HPDE6-E6E7 (cell line): Measurements from ENCODE around the gene CADM1.

Experiments
- DNase-seq: peaks from one replicate; pipeline ENCODE4 v3.0.0; 2011; ENCODE audit warnings: missing footprints; ENCODE audit errors: extremely low spot score

CADM1 gene

DNA sequence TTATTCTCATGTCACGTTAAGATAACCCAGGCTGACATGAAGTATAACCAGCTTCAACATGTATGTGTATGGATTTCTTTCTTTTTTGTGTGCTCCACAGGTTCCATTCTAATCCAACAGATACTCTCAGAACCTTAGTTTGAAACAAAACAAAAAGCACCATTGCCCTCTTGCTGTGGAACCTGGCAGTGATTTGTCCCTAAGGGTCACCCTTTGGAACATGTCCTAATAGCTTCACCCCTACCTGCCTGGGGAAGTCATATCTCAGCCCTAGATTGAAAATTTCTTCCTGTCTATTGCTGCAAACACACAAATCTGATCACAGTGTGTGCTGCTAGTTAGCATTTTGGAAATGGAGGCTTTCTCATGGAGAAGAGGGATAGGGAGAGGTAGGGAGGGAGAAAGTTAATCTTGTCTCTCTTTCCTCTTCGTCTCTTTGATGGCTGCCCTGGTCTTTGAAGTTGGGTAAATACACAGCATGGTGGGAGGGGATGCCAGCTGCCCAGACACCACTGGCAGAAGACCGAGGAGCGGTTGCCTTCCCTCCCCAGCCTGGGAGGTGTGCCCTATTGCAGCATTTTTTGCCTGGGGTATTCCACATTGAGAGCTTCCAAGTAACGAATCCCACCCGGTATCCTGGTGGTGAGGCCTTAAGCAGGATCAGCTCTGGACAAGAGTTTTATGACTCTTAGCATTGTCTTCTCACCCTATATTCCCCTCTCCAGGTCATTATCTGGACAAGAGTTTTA, 11.6 kb upstream of the CADM1 start:
- no peak for DNase-seq

DNA sequence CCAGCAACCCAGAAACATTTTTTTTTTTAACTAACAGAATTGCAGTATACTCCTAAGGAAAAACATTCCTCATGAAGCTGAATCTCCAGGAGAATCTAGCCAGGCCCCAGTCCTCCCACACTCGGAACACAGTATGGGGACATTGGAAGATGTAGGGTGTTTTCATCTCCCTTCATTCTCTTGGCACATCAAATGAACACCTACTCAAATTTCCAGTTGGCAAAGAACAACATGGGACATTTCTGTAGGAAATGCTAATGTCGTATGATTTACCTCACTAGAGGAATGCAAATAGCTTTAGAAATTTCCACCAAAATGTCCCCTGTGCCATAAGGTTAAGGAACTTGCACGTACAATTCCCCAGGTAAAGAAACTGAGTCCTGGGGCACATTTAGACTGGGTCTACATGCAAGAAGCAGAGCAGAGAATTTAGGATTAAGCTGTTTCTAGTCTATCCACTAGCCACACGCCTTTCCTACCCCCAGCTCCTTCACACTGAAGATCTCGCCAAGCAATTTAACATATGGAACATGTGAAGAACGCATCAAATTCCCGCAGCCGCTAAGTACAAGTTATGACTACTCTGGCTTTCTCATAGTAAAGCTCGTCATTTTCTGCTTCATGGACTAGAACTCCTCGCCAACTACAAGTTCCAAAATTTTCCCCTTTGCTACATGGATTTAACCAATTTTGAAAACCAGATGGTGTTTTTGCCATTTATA, 2.9 kb upstream of the CADM1 start:
- DNase-seq = no peak

DNA sequence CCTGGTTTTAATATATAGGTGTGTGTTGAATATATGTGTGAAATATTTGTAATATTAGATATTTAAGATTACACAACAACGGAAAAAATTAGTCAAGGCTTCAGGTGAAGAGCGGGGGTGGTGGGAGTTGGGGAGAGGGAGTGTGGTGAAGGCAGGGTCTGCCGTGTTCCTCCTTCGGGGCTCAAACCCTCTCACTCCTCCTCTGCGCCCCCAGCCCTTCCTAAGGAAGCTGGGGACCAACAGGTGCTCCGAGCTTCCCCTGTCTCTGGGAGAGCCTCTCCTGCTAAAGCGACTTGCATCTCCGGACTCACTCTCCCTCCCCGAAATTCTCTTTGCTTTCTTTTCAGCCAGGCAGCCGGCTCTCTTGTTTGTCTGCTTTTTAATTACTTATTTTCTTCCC, 960 bp upstream of the CADM1 start:
- DNase-seq = no peak

DNA sequence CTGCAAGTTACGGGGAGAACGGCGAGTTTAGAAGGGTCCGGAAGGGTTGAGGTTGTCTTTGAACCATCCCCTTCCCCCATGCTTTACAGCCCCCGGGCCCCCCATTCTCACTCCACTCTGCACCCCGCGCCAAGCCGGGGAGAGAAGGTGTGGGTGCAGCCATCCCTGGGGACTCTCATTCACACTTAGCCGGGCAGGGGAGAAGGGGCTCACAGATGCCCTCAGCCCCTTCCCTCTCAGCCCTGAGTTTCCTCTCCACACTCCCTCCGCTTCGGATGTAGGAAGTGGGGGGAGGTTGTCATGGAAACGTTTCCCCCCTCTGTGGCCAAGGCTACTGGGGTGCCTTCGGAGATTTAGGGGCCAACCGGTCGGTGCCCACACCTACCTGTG, 334 bp downstream of the CADM1 start:
- DNase-seq = no peak

GRCh38 chr11:115503083-115503885, 931 bp downstream of the CADM1 start:
- no peak for DNase-seq

- DNase-seq = no peak
These were observed 1.6 kb downstream of the CADM1 start for GRCh38 chr11:115502636-115503082.

GRCh38 chr11:115501893-115502589, 2.2 kb downstream of the CADM1 start:
- no peak for DNase-seq

DNA sequence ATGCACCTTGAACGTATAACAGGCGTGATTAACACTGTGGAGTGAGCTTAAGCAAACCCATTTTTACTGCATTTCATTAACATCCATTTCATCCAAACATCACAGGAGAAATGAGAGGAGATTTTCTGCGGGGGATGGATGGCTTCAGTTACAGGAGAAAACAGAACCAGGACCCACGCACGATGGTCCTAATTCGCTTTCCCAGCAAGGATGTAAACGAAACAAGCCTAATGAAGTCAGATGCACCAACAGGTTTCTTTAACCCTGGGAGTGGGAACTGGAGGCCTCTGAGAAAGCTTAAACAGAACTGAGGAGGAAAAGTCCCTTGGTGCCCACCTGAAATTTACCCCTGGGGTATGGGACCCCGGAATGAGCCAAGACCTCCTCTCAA, 2.7 kb downstream of the CADM1 start:
- DNase-seq = no peak

- no peak for DNase-seq
These were observed 3.4 kb downstream of the CADM1 start for GRCh38 chr11:115500547-115501501.

- DNase-seq = no peak
These were observed 4.3 kb downstream of the CADM1 start for GRCh38 chr11:115499891-115500290.

DNA sequence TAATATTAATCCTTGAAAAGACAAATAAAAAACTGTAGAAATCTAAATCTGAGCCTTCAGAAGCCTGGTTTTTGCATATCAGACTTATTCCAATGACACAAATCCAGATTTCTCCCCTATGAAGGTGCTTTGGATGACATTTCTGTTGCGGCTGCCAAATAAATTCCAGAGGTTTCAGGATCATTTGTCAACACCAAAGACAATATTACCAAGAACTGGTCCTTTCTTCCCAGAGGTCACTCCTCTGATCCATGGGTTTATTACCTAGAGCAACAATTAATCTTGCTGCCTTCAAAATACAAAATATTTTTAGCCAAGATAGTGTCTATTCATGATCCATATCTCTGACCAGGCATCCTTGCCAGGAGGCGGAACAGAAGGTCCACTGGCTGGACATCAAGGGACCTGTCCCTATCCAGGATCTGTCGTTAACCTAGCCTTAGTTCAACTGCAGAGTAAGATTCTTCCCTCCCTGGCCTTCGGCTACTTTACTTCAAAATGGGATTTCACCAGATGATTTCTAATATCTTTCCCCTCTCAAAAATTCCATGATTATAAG, 4.9 kb downstream of the CADM1 start:
- no peak for DNase-seq

GRCh38 chr11:115498354-115498753, 5.9 kb downstream of the CADM1 start:
- no peak for DNase-seq

- no peak for DNase-seq
These were observed 6.9 kb downstream of the CADM1 start for GRCh38 chr11:115497303-115497702.

DNA sequence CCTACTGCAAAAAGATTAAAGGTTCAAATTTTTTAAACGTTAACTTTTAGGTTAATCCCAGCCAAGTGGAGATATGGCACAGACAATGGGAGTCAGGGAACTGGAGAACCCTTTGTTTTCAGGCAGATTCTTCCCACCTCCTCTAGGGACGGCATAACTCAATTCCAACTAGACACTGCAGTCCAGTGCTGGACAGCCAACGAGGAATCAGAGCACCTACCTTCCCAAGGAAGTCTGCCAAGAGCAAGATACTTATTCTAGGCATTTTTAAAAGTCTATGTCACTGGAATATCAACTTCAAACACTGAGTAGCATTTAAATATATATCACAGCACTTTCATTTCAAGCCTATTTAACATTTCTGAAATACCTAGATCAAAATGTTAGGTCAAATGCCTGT, 7.3 kb downstream of the CADM1 start:
- DNase-seq = no peak

GRCh38 chr11:115493905-115494304, 10.3 kb downstream of the CADM1 start:
- no peak for DNase-seq

GRCh38 chr11:115493488-115493887, 10.7 kb downstream of the CADM1 start:
- no peak for DNase-seq

DNA sequence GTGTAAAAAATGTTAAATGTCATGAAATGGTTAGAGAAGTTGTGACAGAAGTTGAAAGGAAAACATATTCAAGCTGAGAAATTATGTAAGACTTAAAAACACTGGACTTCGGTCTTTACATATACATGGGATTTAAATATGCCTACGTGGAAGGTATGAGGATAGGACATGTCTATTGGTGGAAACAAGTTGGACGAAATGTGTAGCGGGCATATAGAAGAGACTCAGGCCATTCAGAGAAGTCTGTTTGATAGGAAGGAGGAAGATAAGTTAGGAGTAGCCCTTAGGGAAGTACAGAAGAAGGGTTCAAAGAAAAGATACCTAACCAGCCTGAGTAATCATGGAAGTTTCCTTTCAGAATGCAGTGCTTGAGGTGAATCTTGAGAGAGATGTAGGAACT, 14.7 kb downstream of the CADM1 start:
- no peak for DNase-seq

DNA sequence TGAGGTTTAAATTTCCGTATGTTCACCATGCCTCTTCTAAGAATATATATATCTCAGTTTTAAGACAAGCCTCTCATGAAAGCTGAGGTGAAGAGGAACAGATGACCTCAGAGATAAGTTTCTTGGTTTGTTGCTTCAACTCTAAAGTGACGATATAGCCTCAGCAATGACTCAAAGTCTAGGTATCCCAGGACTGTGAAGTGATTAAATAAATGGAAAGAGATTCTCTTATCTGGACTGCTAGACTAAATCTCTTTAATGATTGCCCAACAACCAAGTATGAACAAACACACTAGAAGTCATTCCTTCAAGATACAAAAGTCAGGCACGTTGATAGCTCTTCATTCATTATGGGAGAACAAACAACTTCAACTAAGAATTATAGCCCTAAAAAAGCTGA, 15.3 kb downstream of the CADM1 start:
- no peak for DNase-seq

DNA sequence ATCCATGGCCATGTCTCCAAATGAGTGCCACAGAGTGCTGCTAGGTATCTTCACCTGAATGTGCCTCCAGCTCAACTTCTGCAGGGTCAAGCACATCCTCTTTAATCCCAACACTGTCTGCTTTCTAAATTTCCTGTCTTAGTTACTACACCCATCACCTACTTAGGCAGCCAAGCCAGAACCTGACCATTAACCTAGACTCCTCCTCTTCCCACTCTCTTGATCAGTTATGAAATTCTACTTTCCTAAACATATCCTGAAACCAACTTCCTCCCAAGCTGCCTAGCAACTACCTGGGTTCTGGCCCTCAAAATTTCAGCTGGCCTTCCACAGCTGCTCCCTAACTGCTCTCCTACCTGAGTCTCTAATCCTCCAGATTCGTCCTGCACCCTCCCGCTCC, 22.7 kb downstream of the CADM1 start:
- no peak for DNase-seq

DNA sequence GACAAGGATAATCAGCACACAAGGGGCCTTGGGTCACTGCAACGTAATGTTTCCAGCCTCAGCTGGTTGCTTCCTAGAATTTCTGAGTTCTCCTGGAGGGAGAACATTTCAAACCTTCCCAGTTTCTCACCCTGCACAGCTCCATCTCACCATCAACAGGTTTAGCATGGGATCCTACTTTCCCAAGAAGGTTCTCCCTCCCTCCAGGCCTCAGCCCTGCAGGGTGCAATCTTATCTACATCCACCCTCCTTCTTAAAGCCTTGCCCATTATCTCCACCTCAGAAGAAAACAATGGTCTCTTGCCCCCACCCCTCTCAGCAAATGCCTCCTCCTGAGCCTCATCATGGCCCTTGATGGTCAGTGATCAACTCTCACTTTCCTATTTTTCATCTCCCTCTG, 23.6 kb downstream of the CADM1 start:
- no peak for DNase-seq

DNA sequence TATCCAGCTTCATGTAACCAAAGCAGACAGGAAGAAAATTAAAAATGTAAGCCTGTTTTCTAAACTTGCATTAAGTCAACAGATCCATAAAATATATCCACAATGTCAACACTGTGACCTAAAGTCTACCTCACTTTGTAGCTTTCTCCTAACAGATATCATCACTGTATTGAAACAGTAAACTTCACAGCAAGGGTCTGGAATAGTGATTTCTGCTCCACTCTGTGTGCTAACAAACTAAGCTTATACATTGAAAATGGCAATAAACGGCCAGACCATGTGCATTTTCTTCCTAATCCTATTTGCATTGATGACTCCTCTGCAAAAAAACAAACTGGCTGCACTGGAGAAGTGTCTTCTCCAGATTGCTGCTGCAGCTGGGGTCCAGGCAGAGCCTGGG, 26.8 kb downstream of the CADM1 start:
- DNase-seq = no peak
